Mesothelial cell of epicardium (in vitro differentiated cells): ENCODE results near the gene GDPD2. TPM values are rescaled to one million over a fixed set of nuclear protein-coding genes. Genes with fewer than 3 reads are reported as not detected.

Experiments
- DNase-seq, 2 experiments: peaks; one replicate each; pipeline ENCODE4 v3.0.0; 2021; ENCODE audit warnings: low spot score in 2 of 2; ENCODE audit not compliant: unreplicated experiment in 2 of 2
- H3K27ac Mint-ChIP-seq: 2 replicates; pipeline ENCODE4 v1.8.0; 2021; ENCODE audit warnings: mixed read lengths
- H3K27me3 Mint-ChIP-seq: 2 replicates; pipeline ENCODE4 v1.8.0; 2021; ENCODE audit warnings: low read depth, mixed read lengths
- H3K36me3 Mint-ChIP-seq: 2 replicates; pipeline ENCODE4 v1.8.0; 2021; ENCODE audit warnings: mixed read lengths
- H3K4me1 Mint-ChIP-seq: 2 replicates; pipeline ENCODE4 v1.8.0; 2021; ENCODE audit warnings: mixed read lengths
- H3K4me3 Mint-ChIP-seq: 2 replicates; pipeline ENCODE4 v1.8.0; 2021; ENCODE audit warnings: mild to moderate bottlenecking, moderate library complexity, mixed read lengths
- H3K9me3 Mint-ChIP-seq: 2 replicates; pipeline ENCODE4 v1.8.0; 2021; ENCODE audit warnings: mixed read lengths
- total RNA-seq: library from RNA; stranded (reverse); gene quantifications from 3 replicates; pipeline ENCODE4 v1.2.1, GENCODE V29; 2021
- TF ChIP-seq, protein P1 (sequence below): fragments of 200-600 bp; sonication (generic); IDR thresholded peaks from one replicate; pipeline ENCODE4 v1.5.0; 2021; ENCODE audit warnings: antibody characterized with exemption; ENCODE audit not compliant: unreplicated experiment

Gene GDPD2
- total RNA-seq, 1 donor from 2014 or later = 0.29 TPM

DNA sequence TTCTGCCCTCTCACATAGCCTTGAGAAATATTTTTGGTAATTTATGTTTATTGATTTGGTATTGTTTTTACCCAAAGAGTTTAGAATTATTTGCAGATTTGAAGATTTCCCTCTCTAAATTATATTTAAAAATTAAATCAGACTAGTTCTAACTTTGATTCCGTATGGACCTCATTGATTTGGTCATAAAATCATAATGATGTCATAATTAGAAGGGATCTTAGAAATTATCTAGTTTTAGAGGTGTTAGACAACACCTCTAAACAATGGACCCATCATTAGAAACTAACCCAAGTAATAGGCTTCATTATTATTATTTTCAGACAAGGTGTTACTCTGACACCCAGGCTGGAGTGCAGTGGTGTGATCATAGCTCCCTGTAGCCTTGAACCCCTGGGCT is 45.6 kb downstream of the GDPD2 start:
- Mint-ChIP-seq H3K4me1 (no peaks in the 10 kb centered on the region), H3K27ac (no peak overlapping the region)

DNA sequence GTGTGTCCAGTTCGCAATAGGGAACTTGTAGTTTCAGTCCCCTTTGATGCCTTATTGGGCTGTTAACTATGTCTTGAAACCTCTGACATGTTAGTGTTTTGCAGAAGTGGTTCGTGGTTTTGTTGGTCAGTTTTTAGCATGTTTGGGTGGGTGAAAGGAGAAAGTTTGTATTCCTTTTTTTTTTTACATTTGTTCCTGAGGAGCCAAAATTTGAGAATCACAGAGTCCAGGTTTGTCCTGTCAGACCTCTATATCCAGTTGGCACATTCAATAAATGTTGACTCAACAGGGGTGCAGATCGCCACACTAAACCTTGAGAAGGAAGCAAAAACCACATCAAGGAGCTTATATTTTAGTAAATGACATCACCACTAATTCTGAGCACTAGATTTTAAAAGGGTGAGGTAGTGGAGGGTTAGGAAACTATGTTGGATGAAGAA is 47.8 kb downstream of the GDPD2 start:
- H3K27ac Mint-ChIP-seq = no peak overlapping the region
- no peak overlapping the region for H3K4me3 Mint-ChIP-seq
- H3K36me3 Mint-ChIP-seq = peaks cover 19% of the 10 kb centered on the region
- TF ChIP-seq, protein P1, sequence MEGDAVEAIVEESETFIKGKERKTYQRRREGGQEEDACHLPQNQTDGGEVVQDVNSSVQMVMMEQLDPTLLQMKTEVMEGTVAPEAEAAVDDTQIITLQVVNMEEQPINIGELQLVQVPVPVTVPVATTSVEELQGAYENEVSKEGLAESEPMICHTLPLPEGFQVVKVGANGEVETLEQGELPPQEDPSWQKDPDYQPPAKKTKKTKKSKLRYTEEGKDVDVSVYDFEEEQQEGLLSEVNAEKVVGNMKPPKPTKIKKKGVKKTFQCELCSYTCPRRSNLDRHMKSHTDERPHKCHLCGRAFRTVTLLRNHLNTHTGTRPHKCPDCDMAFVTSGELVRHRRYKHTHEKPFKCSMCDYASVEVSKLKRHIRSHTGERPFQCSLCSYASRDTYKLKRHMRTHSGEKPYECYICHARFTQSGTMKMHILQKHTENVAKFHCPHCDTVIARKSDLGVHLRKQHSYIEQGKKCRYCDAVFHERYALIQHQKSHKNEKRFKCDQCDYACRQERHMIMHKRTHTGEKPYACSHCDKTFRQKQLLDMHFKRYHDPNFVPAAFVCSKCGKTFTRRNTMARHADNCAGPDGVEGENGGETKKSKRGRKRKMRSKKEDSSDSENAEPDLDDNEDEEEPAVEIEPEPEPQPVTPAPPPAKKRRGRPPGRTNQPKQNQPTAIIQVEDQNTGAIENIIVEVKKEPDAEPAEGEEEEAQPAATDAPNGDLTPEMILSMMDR = no peak
- H3K27me3 Mint-ChIP-seq = no peaks in the 10 kb centered on the region
- peaks cover 28% of the 10 kb centered on the region for H3K9me3 Mint-ChIP-seq
- DNase-seq = no peak
- no peaks in the 10 kb centered on the region for H3K4me1 Mint-ChIP-seq

More for the DNA sequence above, 45.6 kb downstream of the GDPD2 start:
- H3K36me3 Mint-ChIP-seq = peaks cover 26% of the 10 kb centered on the region
- TF ChIP-seq, protein P1 = no peak
- H3K9me3 Mint-ChIP-seq = peaks cover 21% of the 10 kb centered on the region
- H3K4me3 Mint-ChIP-seq = no peak overlapping the region
- no peaks in the 10 kb centered on the region for H3K27me3 Mint-ChIP-seq
- DNase-seq = no peak

DNA sequence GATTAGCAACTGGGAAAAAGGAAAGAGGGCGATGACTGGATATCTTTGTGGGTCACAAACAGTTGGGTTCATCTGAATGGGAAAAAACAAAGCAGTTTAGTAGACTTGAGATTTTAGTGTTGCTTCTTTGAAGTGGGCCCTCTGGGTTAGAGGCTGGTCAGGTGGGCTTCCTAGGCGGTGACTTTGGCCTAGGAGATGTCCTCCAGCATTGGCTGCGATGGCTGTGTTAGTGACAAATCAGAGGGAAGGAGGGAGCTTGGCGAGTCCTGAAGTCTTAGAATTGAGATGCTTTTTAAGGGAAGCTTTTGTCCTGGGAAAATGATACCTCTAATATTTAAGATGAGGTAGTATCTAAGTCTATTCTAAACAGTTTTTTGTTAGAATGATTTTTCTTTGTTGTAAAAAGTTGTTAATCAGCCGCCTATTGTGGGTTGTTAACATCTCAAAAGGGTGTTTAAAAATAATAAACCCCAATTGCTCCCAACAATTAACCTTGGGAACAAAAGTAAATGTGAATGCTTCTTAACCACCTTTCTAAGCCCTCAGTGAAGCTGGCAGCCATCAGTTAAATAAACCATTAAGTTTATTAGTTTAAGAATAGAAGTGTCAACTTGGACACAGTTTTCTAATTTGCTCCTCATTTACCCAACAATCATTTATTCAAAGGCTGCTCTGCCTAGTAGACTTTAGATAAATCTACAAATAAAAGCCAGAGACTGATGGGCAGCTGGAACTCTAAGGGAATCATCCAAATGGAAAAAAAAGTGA is 53.2 kb downstream of the GDPD2 start:
- H3K27ac Mint-ChIP-seq = no peak overlapping the region
- H3K4me3 Mint-ChIP-seq = no peak overlapping the region

DNA sequence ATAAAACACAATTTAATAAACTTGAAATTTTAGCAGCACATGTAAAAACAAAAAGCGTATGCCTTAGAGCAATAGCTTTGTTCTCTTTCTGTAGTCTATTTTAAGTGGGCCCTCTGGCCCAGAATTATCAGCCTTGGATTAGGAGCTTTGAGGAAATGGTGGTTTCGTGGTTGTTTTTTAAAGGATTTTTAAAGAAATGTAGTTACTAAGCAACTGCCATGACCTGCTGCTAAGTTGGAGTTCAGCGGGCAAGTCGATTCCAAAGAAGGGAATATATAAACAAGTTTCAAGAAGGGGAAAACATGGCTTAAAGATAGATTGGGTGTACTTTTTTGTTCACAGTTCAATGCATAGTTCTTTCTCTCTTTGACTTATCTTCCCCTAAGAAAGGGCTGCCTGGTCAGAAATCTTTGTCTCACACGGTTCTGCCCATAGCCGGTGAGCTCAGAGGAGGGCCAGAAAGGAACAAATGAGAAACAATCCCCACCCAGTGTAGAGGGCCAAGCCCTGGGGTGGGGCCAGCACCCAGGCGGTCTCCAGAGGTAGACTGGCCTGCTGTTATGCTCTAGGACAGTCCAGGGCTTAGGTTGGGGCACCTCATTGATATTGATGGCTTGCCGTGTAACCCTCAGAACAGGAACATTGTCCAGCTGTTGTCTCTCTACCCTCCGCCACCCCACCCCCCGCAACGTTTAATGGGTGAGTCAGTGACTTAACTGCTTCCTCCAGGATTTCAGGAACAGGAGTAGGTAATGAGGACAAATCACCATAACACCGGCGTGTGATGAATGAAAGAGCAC is 54.0 kb downstream of the GDPD2 start:
- no peak for DNase-seq
- Mint-ChIP-seq H3K36me3 (peaks cover 3% of the 10 kb centered on the region), H3K27ac (peak overlapping the region; percentile 65), H3K4me3 (no peak overlapping the region), H3K4me1 (peaks cover 52% of the 10 kb centered on the region), H3K9me3 (peaks cover 19% of the 10 kb centered on the region), H3K27me3 (no peaks in the 10 kb centered on the region)
- TF ChIP-seq, protein P1 = no peak

More for the DNA sequence above, 53.2 kb downstream of the GDPD2 start:
- H3K27me3 Mint-ChIP-seq = no peaks in the 10 kb centered on the region
- peaks cover 49% of the 10 kb centered on the region for H3K4me1 Mint-ChIP-seq
- TF ChIP-seq, protein P1 = no peak
- H3K36me3 Mint-ChIP-seq = peaks cover 9% of the 10 kb centered on the region
- H3K9me3 Mint-ChIP-seq = peaks cover 20% of the 10 kb centered on the region
- no peak for DNase-seq

DNA sequence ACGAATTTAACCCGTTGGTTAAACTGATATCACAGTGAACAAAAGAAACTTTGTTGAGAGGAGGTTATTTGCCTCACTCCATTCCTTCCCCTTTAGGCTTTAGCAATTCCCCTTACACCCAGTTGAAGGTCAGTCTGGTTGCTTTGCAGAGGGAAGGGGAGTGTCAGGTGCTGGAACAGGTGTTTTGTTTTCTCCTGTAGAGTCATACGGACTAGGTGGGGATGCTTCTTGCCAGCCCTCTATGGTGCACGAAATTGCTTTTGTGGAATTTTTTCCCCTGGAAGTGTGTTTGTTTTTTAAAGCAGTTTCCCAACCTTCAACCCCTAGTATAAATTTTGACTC is 54.6 kb downstream of the GDPD2 start:
- peaks cover 19% of the 10 kb centered on the region for H3K9me3 Mint-ChIP-seq
- TF ChIP-seq, protein P1 = no peak
- H3K4me3 Mint-ChIP-seq = no peak overlapping the region

More for the DNA sequence above, 54.6 kb downstream of the GDPD2 start:
- H3K27ac Mint-ChIP-seq = no peak overlapping the region
- H3K4me1 Mint-ChIP-seq = peaks cover 52% of the 10 kb centered on the region
- no peaks in the 10 kb centered on the region for H3K27me3 Mint-ChIP-seq
- no peak for DNase-seq
- peaks cover 3% of the 10 kb centered on the region for H3K36me3 Mint-ChIP-seq
